Measurements from ENCODE around the gene SPRR5.

SPRR5 gene

GRCh38 chr1:152951711-152952110, 4.7 kb downstream of the SPRR5 start:
- DNase-seq = no peak

GRCh38 chr1:152953761-152954160, 6.8 kb downstream of the SPRR5 start:
- DNase-seq = no peak

GRCh38 chr1:152954436-152954835, 7.4 kb downstream of the SPRR5 start:
- no peak for DNase-seq

GRCh38 chr1:152957561-152957960, 10.6 kb downstream of the SPRR5 start:
- no peak for DNase-seq

- DNase-seq = no peak
These were observed 12.3 kb downstream of the SPRR5 start for GRCh38 chr1:152959273-152959672.

- DNase-seq = no peak
These were observed 12.9 kb downstream of the SPRR5 start for GRCh38 chr1:152959801-152960451.

GRCh38 chr1:152960452-152961044, 13.5 kb downstream of the SPRR5 start:
- no peak for DNase-seq

GRCh38 chr1:152961226-152961891, 14.4 kb downstream of the SPRR5 start:
- no peak for DNase-seq

GRCh38 chr1:152962876-152963415, 15.9 kb downstream of the SPRR5 start:
- DNase-seq = no peak

GRCh38 chr1:152964536-152964935, 17.5 kb downstream of the SPRR5 start:
- no peak for DNase-seq

- no peak for DNase-seq
These were observed 18.8 kb downstream of the SPRR5 start for GRCh38 chr1:152965853-152966252.

- no peak for DNase-seq
These were observed 20.2 kb downstream of the SPRR5 start for GRCh38 chr1:152967201-152967600.

- no peak for DNase-seq
These were observed 21.2 kb downstream of the SPRR5 start for GRCh38 chr1:152968248-152968647.

GRCh38 chr1:152969036-152969435, 22.0 kb downstream of the SPRR5 start:
- DNase-seq = no peak

GRCh38 chr1:152970495-152970894, 23.5 kb downstream of the SPRR5 start, which contains the start of gene SPRR4:
TSS of gene SPRR4 (plus strand) at chr1:152970648. CDS start at chr1:152971891, 1,243 bp downstream.
- no peak for DNase-seq

- DNase-seq = no peak
These were observed 25.3 kb downstream of the SPRR5 start for GRCh38 chr1:152972196-152972886.

- no peak for DNase-seq
These were observed 29.7 kb downstream of the SPRR5 start for GRCh38 chr1:152976688-152977087.

- DNase-seq = no peak
These were observed 30.6 kb downstream of the SPRR5 start for GRCh38 chr1:152977614-152978013.

GRCh38 chr1:152980676-152981075, 33.7 kb downstream of the SPRR5 start:
- DNase-seq = no peak

GRCh38 chr1:152981146-152981871, 34.3 kb downstream of the SPRR5 start:
- no peak for DNase-seq

- no peak for DNase-seq
These were observed 35.1 kb downstream of the SPRR5 start for GRCh38 chr1:152982076-152982475.

- DNase-seq = no peak
These were observed 36.2 kb downstream of the SPRR5 start for GRCh38 chr1:152983234-152983633.

- DNase-seq = no peak
These were observed 36.7 kb downstream of the SPRR5 start, which contains the start of gene SPRR1A for GRCh38 chr1:152983743-152984142. TSS of gene SPRR1A (plus strand) at chr1:152984081. CDS start at chr1:152985231, 1,150 bp downstream.

Data from activated CD4-positive, alpha-beta T cell treated with anti-CD3 and anti-CD28 coated beads for 1 hour (primary cell).